K562 (cell line): Measurements from ENCODE around the gene PACS1. TPM values are rescaled to one million over a fixed set of nuclear protein-coding genes. Genes with fewer than 3 reads are reported as not detected.

Experiments used
- ATAC-seq: fragments of 200-7000 bp; cut with Tn5 transposase; 3 replicates; pipeline ENCODE4 v1.9.1; 2020; ENCODE audit warnings: moderate library complexity
- BruUV-seq: library from RNA; stranded (reverse); fragments of 400-500 nt; replicated peaks from 2 replicates; lab custom pipeline; 2021; lab: Mats Ljungman, UMichigan
- CTCF ChIA-PET: fragments of 300-600 bp; formaldehyde crosslinking; extraction: SDS; loops from one replicate; lab custom pipeline; 2021; ENCODE audit warnings: low intra/inter-chr PET ratio; lab: Yijun Ruan, JAX
- POLR2A ChIA-PET: fragments of 300-600, 350-650 bp; sonication (Branson Sonifier 250); formaldehyde crosslinking; extraction: SDS; loops from one replicate; lab custom pipeline; 2021; ENCODE audit warnings: antibody characterized with exemption, inconsistent platforms; lab: Yijun Ruan, JAX
- DNase-seq, 4 experiments: peaks; one replicate each; pipeline versions ENCODE4 v3.0.0 to v3.0.0-alpha.2; 2011 to 2018; ENCODE audit warnings: low spot score in 3 of 4, mixed read lengths in 3 of 4; ENCODE audit errors: extremely low read depth in 1 of 4
- FAIRE-seq: peaks from 2 replicates; lab custom pipeline; 2011; peaks lifted over from hg19 to GRCh38; lab: Jason Lieb, UNC
- H2AFZ ChIP-seq: 2 replicates; pipeline ENCODE4 v1.6.0; 2011; ENCODE audit warnings: low read depth, low read length, control low read depth, inconsistent platforms
- H3K27ac ChIP-seq: fragments of 200-600 bp; 3 replicates; pipeline ENCODE4 v1.8.0; 2011; ENCODE audit warnings: low read depth, mild to moderate bottlenecking, control low read depth, inconsistent platforms, low read length, moderate library complexity, mixed read lengths; ENCODE audit errors: extremely low read depth
- H3K27me3 ChIP-seq, 2 experiments: fragments of 300-600 bp in 1 of 2; 2 replicates in 1 of 2; 3 replicates in 1 of 2; pipeline versions ENCODE4 v1.6.0 to v1.8.0; 2011; ENCODE audit warnings: inconsistent platforms in 2 of 2, low read length in 2 of 2, mild to moderate bottlenecking in 1 of 2, mixed read lengths in 1 of 2, moderate library complexity in 1 of 2; ENCODE audit not compliant: control insufficient read depth in 2 of 2, insufficient read depth in 2 of 2
- H3K36me3 ChIP-seq: fragments of 300-600 bp; 3 replicates; pipeline ENCODE4 v1.8.0; 2011; ENCODE audit warnings: mild to moderate bottlenecking, low read length, inconsistent platforms; ENCODE audit not compliant: control insufficient read depth, insufficient read depth
- H3K4me1 ChIP-seq, 2 experiments: fragments of 200-600 bp in 1 of 2; replicated peaks in 1 of 2; 2 replicates in 1 of 2; 3 replicates in 1 of 2; pipeline versions ENCODE4 v1.5.1 to v1.8.0; 2011; ENCODE audit warnings: inconsistent platforms in 2 of 2, low read length in 2 of 2, mild to moderate bottlenecking in 1 of 2, mixed read lengths in 1 of 2, moderate library complexity in 1 of 2; ENCODE audit not compliant: control insufficient read depth in 2 of 2, insufficient read depth in 2 of 2
- H3K4me2 ChIP-seq: 2 replicates; pipeline ENCODE4 v1.6.1; 2011; ENCODE audit warnings: low read length, control low read depth, inconsistent platforms, mixed read lengths; ENCODE audit not compliant: insufficient read depth
- H3K4me3 ChIP-seq: fragments of 200-600 bp; sonication (generic), shearing (Covaris generic); 2 replicates; pipeline ENCODE4 v1.5.1; 2016; ENCODE audit warnings: control low read depth, inconsistent platforms
- H3K79me2 ChIP-seq: fragments of 200-600 bp; 3 replicates; pipeline ENCODE4 v1.8.0; 2011; ENCODE audit warnings: low read length, inconsistent platforms; ENCODE audit not compliant: control insufficient read depth, insufficient read depth
- H3K9ac ChIP-seq, 2 experiments: 2 replicates each; pipeline versions ENCODE4 v1.6.0 to v1.6.1; 2011; ENCODE audit warnings: low read depth in 2 of 2, low read length in 2 of 2, control low read depth in 1 of 2, inconsistent platforms in 1 of 2, mild to moderate bottlenecking in 1 of 2, mixed read lengths in 1 of 2; ENCODE audit not compliant: insufficient read depth in 1 of 2
- H3K9me1 ChIP-seq: one replicate; pipeline ENCODE4 v1.6.0; 2011; ENCODE audit warnings: inconsistent platforms, mild to moderate bottlenecking, low read length, moderate library complexity; ENCODE audit not compliant: control insufficient read depth, insufficient read depth
- H3K9me3 ChIP-seq: replicated peaks from 2 replicates; pipeline ENCODE4 v1.5.1; 2011; ENCODE audit warnings: low read depth, low read length, inconsistent platforms; ENCODE audit not compliant: control insufficient read depth, insufficient read depth
- H4K20me1 ChIP-seq: replicated peaks from 2 replicates; pipeline ENCODE4 v1.6.1; 2011; ENCODE audit warnings: low read length, inconsistent platforms, mixed read lengths; ENCODE audit not compliant: control insufficient read depth, insufficient read depth
- CBX1 ChIP-seq: sonication (generic); IDR thresholded peaks from 2 replicates; pipeline ENCODE4 v1.6.1; 2016; ENCODE audit warnings: antibody characterized with exemption, low read depth, mild to moderate bottlenecking
- HEY1 ChIP-seq: fragments of 250-450 bp; sonication (Bioruptor Pico); IDR thresholded peaks from 2 replicates; pipeline ENCODE4 v1.5.0; 2020; ENCODE audit warnings: mild to moderate bottlenecking, moderate library complexity, borderline replicate concordance
- PRDM10 ChIP-seq: fragments of 450-650 bp; IDR thresholded peaks from 2 replicates; pipeline ENCODE4 v1.6.1; 2018; ENCODE audit not compliant: partially characterized antibody
- RCOR1 ChIP-seq, 2 experiments: IDR thresholded peaks; 2 replicates each; pipeline ENCODE4 v1.6.1; 2012; ENCODE audit warnings: low read depth in 2 of 2, low read length in 2 of 2, borderline replicate concordance in 1 of 2, improper control_type of control experiment in 1 of 2
- TEAD1 ChIP-seq, 2 experiments: fragments of 450-650 bp in 1 of 2; sonication (generic) in 1 of 2; formaldehyde crosslinking; IDR thresholded peaks; 2 replicates each; pipeline versions ENCODE4 v1.4.0 to v1.8.0; 2020 to 2022; ENCODE audit warnings: mild to moderate bottlenecking in 2 of 2, missing genetic modification reagents in 1 of 2
- THAP12 ChIP-seq: fragments of 250-450 bp; sonication (Bioruptor Pico); IDR thresholded peaks from 2 replicates; pipeline ENCODE4 v1.9.0; 2021; ENCODE audit warnings: mild to moderate bottlenecking, inconsistent platforms
- THRAP3 ChIP-seq: fragments of 450-650 bp; IDR thresholded peaks from 2 replicates; pipeline ENCODE4 v1.6.1; 2016; ENCODE audit warnings: mild to moderate bottlenecking, inconsistent platforms, borderline replicate concordance
- ZNF316 ChIP-seq: fragments of 450-650 bp; IDR thresholded peaks from 2 replicates; pipeline ENCODE4 v1.6.1; 2016
- ZNF551 ChIP-seq: fragments of 250-450 bp; sonication (Bioruptor Pico); IDR thresholded peaks from 2 replicates; pipeline ENCODE4 v1.5.0; 2021; ENCODE audit warnings: mild to moderate bottlenecking, moderate library complexity
- ZNF707 ChIP-seq: fragments of 250-450 bp; sonication (Bioruptor Pico); conservative IDR thresholded peaks from 2 replicates; pipeline ENCODE4 v1.8.0; 2022; ENCODE audit warnings: inconsistent platforms, mild to moderate bottlenecking, moderate library complexity
- WGBS: fragments of 100-300 bp; shearing (Covaris generic); methylation state at CpG from one replicate; pipeline ENCODE4 v1.1.6; 2016; ENCODE audit warnings: low coverage, mixed read lengths; ENCODE audit not compliant: insufficient coverage; ENCODE audit errors: missing lambda C conversion rate; 5-methylcytosine and 5-hydroxymethylcytosine counted together
- in situ Hi-C: fragments of 300-500 bp; cut with MboI; formaldehyde crosslinking; loops from 4 replicates; pipeline ENCODE4 v1.15.0; 2018; ENCODE audit warnings: inconsistent platforms, mixed read lengths
- intact Hi-C: fragments of 100-400 bp; cut with micrococcal nuclease; formaldehyde crosslinking; loops from 2 replicates; pipeline ENCODE4 v1.14.2; 2022
- polyA plus RNA-seq, 8 experiments: library from polyadenylated mRNA; depleted of rRNA in 4 of 8; stranded (reverse) in 5 of 8; unstranded in 3 of 8; fragments of >200 nt; fragmentation: Nextera tagmentation in 2 of 8; fragmentation: Illumina TruSeq in 1 of 8; extraction: Ambion mirVana in 2 of 8; extraction: Trizol in 1 of 8; gene quantifications; 2 replicates each; pipeline versions ENCODE4 v1.2.1 to v1.2.3, GENCODE V29; 2011 to 2014; ENCODE audit warnings: inconsistent platforms in 1 of 8, missing spikeins in 1 of 8
- total RNA-seq, 7 experiments: library from RNA; depleted of rRNA in 6 of 7; stranded (reverse); fragments of >200 nt in 6 of 7; fragmentation: Illumina TruSeq in 2 of 7; extraction: Trizol in 2 of 7; gene quantifications; 2 replicates each; pipeline versions ENCODE4 v1.2.1 to v1.2.3, GENCODE V29; 2011 to 2021; ENCODE audit warnings: low replicate concordance in 1 of 7
- TF ChIP-seq, protein P1 (sequence below): fragments of 450-650 bp; conservative IDR thresholded peaks from 2 replicates; pipeline ENCODE4 v1.6.1; 2016; ENCODE audit warnings: missing genetic modification characterization, low read depth, mild to moderate bottlenecking, missing compliant biosample characterization, moderate library complexity
- TF ChIP-seq, protein P2 (sequence below): sonication (generic); formaldehyde crosslinking; IDR thresholded peaks from 2 replicates; pipeline ENCODE4 v1.8.0; 2022; ENCODE audit warnings: mild to moderate bottlenecking, low read depth, missing genetic modification reagents

PACS1 gene
- total and polyA plus RNA-seq, 9 of the 15 experiments (the other 6 are each of a cell fraction or from before 2014, with no cell fraction given) = 0.34 to 28.1 (median 8.5) TPM

- peak; percentile 19; the same call in 1 of the 2 replicates for TF ChIP-seq THAP12 (CRISPR knock-in tag)
These were observed 194.3 kb downstream of the PACS1 start (continued) for GRCh38 chr11:66264383-66264782.

- WGBS = 46% methylated on average over 12 of the region's 12 CpGs
- in situ Hi-C loops (no loop called here), intact Hi-C loops (no loop called here)
- H3K9me1 ChIP-seq = no peaks in the 10 kb centered on the region
- FAIRE-seq = no peak
- peak; percentile 48 to 68 (median 52) for DNase-seq
- H3K4me1 ChIP-seq = peaks cover 5 to 42% of the 10 kb centered on the region in 2 experiments; a peak in 4 of 5 replicates
- CTCF ChIA-PET = no interaction called here
- no peak overlapping the region for H3K4me3 ChIP-seq
- peaks cover 66% of the 10 kb centered on the region; the same call in 2 of the 3 replicates for H3K36me3 ChIP-seq
- no peaks in the 10 kb centered on the region for H3K27me3 ChIP-seq
- no peak overlapping the region for H3K9ac ChIP-seq
- BruUV-seq = no TSS peak
- no peak overlapping the region for H3K27ac ChIP-seq
- POLR2A ChIA-PET = interaction anchor here (0.6 kb wide), 1 partner anchor 10 kb away, joined by 3 read pairs; no protein-coding TSS in a partner anchor
- H3K9me3 ChIP-seq = no peaks in the 10 kb centered on the region
- H3K79me2 ChIP-seq = peaks cover 15% of the 10 kb centered on the region
- H3K4me2 ChIP-seq = no peak overlapping the region
- peaks cover 10% of the 10 kb centered on the region; the same call in 1 of the 2 replicates for H4K20me1 ChIP-seq
- no peak overlapping the region for H2AFZ ChIP-seq
- no peak for ATAC-seq
- TF ChIP-seq ZNF551 (CRISPR knock-in tag) (no peak), RCOR1 (IDR thresholded peaks at IDR 0.05; ENCODE audit: borderline replicate concordance in 1 of 2, low read depth in 2 of 2, low read length in 2 of 2) (0 out of 4 replicates have a peak, but pooled peaks of 1 of the 2 experiments have one; percentile 15), ZNF707 (no peak), THRAP3 (no peak), CBX1 (no peak), HEY1 (no peak), TEAD1 (CRISPR knock-in tag; IDR thresholded peaks at IDR 0.05) (no peak), ZNF316 (no peak), PRDM10 (peak; percentile 38)
- TF ChIP-seq, protein P1, sequence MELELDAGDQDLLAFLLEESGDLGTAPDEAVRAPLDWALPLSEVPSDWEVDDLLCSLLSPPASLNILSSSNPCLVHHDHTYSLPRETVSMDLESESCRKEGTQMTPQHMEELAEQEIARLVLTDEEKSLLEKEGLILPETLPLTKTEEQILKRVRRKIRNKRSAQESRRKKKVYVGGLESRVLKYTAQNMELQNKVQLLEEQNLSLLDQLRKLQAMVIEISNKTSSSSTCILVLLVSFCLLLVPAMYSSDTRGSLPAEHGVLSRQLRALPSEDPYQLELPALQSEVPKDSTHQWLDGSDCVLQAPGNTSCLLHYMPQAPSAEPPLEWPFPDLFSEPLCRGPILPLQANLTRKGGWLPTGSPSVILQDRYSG (tag) = no peak
- TF ChIP-seq, protein P2, sequence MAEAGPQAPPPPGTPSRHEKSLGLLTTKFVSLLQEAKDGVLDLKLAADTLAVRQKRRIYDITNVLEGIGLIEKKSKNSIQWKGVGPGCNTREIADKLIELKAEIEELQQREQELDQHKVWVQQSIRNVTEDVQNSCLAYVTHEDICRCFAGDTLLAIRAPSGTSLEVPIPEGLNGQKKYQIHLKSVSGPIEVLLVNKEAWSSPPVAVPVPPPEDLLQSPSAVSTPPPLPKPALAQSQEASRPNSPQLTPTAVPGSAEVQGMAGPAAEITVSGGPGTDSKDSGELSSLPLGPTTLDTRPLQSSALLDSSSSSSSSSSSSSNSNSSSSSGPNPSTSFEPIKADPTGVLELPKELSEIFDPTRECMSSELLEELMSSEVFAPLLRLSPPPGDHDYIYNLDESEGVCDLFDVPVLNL = no peak
These were observed 194.8 kb downstream of the PACS1 start for GRCh38 chr11:66264914-66265313.
